GM12801 (cell line): ENCODE data around the gene NUDCD3.

Experiments used
- TF ChIP-seq, protein P1 (sequence below): IDR thresholded peaks from one replicate; pipeline ENCODE4 v1.5.1; 2011; ENCODE audit warnings: control low read depth; ENCODE audit not compliant: insufficient read length; ENCODE audit errors: extremely low read depth

The NUDCD3 gene

DNA sequence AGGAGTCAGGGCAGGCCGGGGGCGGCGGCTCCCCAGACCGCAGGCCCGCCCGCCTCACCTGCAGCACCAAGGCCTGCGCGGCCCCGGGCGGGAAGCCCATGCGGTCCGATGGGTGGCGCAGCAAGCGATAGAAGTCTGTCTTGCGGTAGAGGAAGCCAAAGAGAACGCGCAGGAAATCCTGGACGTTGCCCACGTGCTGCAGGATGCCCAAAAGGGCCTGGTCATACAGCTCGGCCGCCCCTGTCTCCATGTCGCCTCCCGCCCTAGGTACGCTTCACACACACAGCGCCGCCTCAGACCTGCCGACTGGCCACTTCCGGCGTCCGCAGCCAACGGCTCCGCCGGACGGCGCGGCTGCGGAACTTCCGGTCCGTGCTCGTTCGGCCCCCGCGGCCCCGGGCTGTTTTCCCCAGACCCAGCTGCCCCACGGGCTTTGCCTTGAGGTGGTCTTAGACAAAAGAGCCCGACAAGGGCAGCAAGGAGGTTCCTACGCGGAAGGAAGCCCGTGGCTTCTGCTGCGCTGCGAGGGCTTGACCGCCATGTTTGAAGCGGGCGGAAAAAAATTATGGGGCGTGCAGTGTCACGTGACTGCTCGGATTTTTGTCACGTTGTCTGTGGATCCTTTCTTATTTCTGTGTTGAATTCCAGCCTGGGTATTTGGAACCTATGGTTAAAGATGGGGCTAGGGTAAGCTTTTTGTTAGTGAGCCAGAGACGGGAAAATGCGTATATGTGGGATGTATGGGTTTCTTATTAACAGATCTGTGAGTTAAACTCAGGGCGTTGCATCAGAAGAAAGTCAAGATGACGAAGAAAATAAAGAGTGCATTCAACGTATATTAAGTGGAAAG, at the start of gene NUDCD3:
NUDCD3 (minus strand) TSS at position 308 of the 850 bp plus-strand sequence; CDS start at position 250, 58 bp downstream.
- TF ChIP-seq, protein P1, sequence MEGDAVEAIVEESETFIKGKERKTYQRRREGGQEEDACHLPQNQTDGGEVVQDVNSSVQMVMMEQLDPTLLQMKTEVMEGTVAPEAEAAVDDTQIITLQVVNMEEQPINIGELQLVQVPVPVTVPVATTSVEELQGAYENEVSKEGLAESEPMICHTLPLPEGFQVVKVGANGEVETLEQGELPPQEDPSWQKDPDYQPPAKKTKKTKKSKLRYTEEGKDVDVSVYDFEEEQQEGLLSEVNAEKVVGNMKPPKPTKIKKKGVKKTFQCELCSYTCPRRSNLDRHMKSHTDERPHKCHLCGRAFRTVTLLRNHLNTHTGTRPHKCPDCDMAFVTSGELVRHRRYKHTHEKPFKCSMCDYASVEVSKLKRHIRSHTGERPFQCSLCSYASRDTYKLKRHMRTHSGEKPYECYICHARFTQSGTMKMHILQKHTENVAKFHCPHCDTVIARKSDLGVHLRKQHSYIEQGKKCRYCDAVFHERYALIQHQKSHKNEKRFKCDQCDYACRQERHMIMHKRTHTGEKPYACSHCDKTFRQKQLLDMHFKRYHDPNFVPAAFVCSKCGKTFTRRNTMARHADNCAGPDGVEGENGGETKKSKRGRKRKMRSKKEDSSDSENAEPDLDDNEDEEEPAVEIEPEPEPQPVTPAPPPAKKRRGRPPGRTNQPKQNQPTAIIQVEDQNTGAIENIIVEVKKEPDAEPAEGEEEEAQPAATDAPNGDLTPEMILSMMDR: no peak

DNA sequence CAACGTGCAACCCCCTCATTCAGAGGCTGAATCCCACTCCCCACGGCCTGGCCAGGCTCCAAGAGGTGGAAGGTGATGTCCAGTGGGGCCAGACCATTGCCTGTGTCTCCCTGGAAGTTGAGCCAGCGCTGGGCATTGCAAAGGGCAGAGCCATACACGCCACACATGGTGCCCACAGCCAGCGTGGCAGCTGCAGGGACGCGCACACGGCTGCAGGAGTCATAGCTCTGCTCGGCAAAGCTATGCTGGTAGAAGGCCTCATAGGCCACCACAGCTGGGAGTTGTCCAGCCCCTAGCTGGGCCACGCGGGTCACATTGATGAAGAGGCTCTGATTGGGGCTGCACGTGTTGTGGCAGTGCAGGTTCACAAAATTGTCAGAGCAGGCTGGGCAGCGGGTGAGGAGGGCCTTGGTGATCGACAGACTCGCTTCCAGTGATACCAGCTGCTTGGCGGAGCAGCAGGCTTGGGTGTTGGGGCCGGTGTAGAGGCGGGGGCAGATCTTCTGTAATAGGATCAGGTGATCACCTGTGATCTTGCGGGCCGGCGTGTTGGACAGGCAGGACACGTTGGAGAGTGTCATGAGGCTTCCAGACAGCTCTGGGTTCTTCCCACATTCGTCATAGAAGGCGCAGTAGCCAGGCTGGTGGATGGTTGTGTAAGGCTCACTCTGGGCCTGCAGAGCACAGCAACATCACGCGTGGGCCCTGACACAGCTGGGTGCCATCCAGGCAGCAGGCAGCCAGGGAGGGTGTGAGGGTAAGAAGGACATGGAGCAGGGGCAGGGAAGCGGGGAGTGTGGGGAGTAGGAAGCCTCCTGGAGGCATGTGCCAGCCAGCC, 49.4 kb upstream of the NUDCD3 start:
- TF ChIP-seq, protein P1: no peak

DNA sequence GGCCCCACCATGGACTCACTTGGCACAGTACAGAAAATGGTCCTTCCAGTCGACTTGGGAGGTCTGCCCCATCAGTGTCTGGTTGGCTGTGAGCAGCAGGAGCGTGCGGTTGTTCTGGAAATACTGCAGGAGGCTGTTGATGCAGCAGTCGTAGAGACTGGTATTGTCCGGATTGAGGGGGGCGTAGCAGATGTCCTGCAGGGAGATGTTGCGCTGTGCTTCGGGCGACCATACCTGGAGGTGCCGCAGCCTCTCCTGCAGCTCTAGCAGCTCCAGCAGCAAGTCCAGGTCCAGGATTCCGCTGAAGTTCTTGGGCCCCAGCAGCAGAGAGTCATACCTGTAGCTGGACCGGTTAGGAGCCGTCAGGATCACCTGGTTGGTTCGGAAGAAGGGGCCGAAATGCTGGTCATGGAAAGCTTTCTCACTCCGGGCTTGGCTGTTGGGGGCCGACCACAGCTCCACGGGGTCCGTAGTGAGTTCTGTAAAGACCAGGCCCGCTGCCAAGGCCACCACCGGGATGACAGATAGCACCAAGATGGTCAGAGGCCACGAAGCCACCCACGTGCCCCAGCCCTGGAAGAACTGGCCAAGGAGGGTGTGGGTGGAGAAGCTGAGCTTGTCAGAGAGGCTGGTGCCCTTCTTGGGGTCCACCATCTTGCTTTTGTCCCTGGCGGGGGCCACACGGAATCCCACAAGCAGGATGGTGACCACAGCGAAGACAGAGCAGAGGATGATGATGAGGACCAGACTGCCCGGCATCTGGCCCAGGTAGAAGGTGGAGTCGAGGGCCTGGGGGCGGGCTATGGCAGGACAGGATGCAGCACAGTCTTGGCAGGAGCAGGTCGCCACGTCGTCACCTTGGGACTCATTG, 48.6 kb upstream of the NUDCD3 start:
- TF ChIP-seq, protein P1: no peak

DNA sequence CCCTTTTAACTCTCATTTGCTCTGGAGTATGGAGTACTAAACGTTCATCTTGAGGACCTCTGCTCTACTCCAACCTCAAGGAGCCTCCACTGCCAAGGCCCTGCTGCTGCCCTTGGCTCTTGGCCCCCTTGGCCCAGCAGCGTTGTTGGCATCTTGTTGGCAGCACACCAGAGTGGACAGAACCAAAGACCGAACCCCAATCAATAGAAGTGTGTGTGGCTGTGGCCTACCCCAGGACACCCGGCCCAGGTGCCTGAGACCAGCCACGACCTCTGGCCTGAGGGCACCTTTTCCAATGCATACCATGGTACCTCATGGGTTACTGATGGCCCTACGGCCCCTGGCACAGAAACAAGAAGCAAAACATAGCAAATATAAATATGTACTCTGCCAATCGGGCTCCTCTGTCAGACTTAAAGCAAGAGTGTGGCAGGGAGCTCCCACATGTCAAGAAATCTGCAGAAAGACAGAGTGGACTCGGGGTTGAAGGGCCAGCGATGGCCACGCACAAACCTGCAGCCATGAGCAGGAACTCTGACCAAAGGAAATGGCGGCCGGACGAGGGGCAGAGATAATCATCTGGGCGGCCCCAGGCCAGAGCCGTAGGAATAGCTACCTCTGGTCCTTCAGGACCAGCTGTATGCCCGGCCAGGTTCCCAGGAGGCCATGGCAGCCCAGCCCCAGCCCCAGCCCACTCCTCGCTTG, 47.8 kb upstream of the NUDCD3 start:
- TF ChIP-seq, protein P1: no peak

DNA sequence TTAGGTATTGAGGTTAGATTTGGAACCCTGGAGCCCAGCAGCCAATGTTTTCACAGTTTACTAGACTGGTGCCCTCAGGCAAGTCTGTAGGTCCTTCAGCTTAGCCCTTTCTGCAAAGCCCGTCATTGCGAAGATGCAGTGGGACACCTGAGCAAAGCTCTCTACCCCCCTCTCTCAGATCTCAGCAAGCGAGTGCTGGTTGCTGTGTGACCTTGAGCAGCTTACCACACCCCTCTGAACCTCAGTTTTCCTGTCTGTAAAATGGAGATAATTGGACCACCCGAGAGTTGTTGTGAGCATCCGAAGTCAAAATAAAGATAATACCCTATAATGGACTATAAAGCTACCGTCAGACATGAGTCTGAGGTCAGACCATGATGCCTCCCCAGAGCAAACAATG, 47.0 kb upstream of the NUDCD3 start:
- TF ChIP-seq, protein P1: no peak

DNA sequence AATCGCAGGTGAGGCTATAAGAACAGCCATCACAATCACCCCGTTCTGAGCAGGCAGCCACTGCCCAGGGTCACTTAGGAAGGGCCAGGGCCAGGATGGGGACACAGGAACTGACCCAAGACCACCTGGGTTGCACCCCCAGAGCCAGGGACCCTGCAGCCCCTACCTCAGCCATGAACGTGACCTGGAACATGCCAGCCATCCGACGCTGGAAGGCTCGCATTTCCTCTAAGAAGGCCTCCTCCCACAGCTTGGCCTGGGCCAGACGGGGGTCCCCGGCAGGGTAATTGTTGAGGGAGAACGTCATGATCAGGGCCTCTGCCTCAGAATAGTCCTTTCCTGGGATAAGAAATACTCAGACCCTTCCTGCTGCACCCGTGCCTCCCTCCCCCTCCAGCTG, 45.6 kb upstream of the NUDCD3 start:
- TF ChIP-seq, protein P1: no peak
